Vagina (tissue), 2 donors: ENCODE results near the gene RPP14.

ENCODE experiments used
- CTCF ChIP-seq, 3 experiments: fragments of 450-650 bp in 2 of 3; fragments of 200-600 bp in 1 of 3; sonication (generic) in 1 of 3; IDR thresholded peaks; one replicate each; pipeline ENCODE4 v1.5.1; 2017 to 2019; ENCODE audit warnings: antibody characterized with exemption in 3 of 3, mild to moderate bottlenecking in 2 of 3, moderate library complexity in 2 of 3
- POLR2AphosphoS5 ChIP-seq, 2 donors: sonication (generic); formaldehyde crosslinking; IDR thresholded peaks; one replicate each; pipeline ENCODE4 v1.9.0; 2017; ENCODE audit warnings: antibody characterized with exemption in 2 of 2, mild to moderate bottlenecking in 2 of 2, low read depth in 1 of 2; ENCODE audit not compliant: insufficient read depth in 1 of 2

GRCh38 chr3:58361866-58362265 is 55.8 kb downstream of the RPP14 start:
- no peak for TF ChIP-seq CTCF (IDR thresholded peaks at IDR 0.05)
- TF ChIP-seq POLR2AphosphoS5 (IDR thresholded peaks at IDR 0.05; ENCODE audit: insufficient read depth in 1 of 2, low read depth in 1 of 2), result no peak
